IMR-90 (cell line): ENCODE results near the gene CGB7. TPM values are rescaled to one million over a fixed set of nuclear protein-coding genes. Genes with fewer than 3 reads are reported as not detected.
A peak's percentile ranks its signal among the peaks of the same experiment; 100 is the strongest.

Source experiments
- ATAC-seq: fragments of 200-7000 bp; cut with Tn5 transposase; 2 replicates; pipeline ENCODE4 v1.9.1; 2020; ENCODE audit warnings: low read depth, mild to moderate bottlenecking, moderate library complexity
- BruUV-seq: library from RNA; stranded (reverse); fragments of 400-500 nt; replicated peaks from 2 replicates; lab custom pipeline; 2021; lab: Mats Ljungman, UMichigan
- CTCF ChIA-PET: fragments of 300-600 bp; formaldehyde crosslinking; extraction: SDS; loops from one replicate; lab custom pipeline; 2021; ENCODE audit warnings: antibody characterized with exemption; lab: Yijun Ruan, JAX
- POLR2A ChIA-PET: fragments of 300-600 bp; sonication (Branson Sonifier 250); formaldehyde crosslinking; loops from one replicate; lab custom pipeline; 2022; ENCODE audit warnings: antibody characterized with exemption; ENCODE audit not compliant: unreplicated experiment; lab: Charles Lee
- DNase-seq: peaks from one replicate; pipeline ENCODE4 v3.0.0; 2013
- H2AFZ ChIP-seq: replicated peaks from 2 replicates; pipeline ENCODE3; 2013; ENCODE audit warnings: low read length, mild to moderate bottlenecking; ENCODE audit not compliant: poor library complexity
- H2AK5ac ChIP-seq: 2 replicates; pipeline ENCODE4 v1.6.1; 2013; ENCODE audit warnings: low read depth, low read length, inconsistent platforms
- H2AK9ac ChIP-seq: replicated peaks from 2 replicates; pipeline ENCODE3; 2013; ENCODE audit warnings: mild to moderate bottlenecking, low read depth, low read length, moderate library complexity; ENCODE audit not compliant: poor library complexity
- H2BK120ac ChIP-seq: 2 replicates; pipeline ENCODE4 v1.6.1; 2013; ENCODE audit warnings: low read depth, low read length, inconsistent platforms
- H2BK15ac ChIP-seq: 3 replicates; pipeline ENCODE4 v1.6.1; 2013; ENCODE audit warnings: low read depth, low read length, inconsistent platforms
- H2BK20ac ChIP-seq: 2 replicates; pipeline ENCODE4 v1.6.1; 2013; ENCODE audit warnings: low read depth, mild to moderate bottlenecking, inconsistent platforms, low read length, moderate library complexity
- H2BK5ac ChIP-seq: 2 replicates; pipeline ENCODE4 v1.6.1; 2013; ENCODE audit warnings: mild to moderate bottlenecking, low read depth, low read length, inconsistent platforms; ENCODE audit not compliant: poor library complexity, severe bottlenecking
- H3K14ac ChIP-seq: replicated peaks from 2 replicates; pipeline ENCODE4 v1.6.1; 2013; ENCODE audit warnings: low read depth, low read length, inconsistent platforms
- H3K18ac ChIP-seq: 2 replicates; pipeline ENCODE4 v1.6.1; 2013; ENCODE audit warnings: low read depth, low read length, control low read depth
- H3K23ac ChIP-seq: 2 replicates; pipeline ENCODE4 v1.6.1; 2013; ENCODE audit warnings: low read depth, low read length, inconsistent platforms
- H3K27ac ChIP-seq: 2 replicates; pipeline ENCODE4 v1.5.1; 2013; ENCODE audit warnings: mild to moderate bottlenecking, control low read depth, low read length; ENCODE audit not compliant: insufficient read depth
- H3K27me3 ChIP-seq: 2 replicates; pipeline ENCODE4 v1.6.1; 2013; ENCODE audit warnings: low read length; ENCODE audit not compliant: control insufficient read depth, insufficient read depth
- H3K36me3 ChIP-seq: 2 replicates; pipeline ENCODE4 v1.6.1; 2013; ENCODE audit warnings: low read length, mixed read lengths; ENCODE audit not compliant: control insufficient read depth, insufficient read depth
- H3K4ac ChIP-seq: 2 replicates; pipeline ENCODE4 v1.6.1; 2013; ENCODE audit warnings: low read depth, low read length, inconsistent platforms
- H3K4me1 ChIP-seq: 2 replicates; pipeline ENCODE4 v1.6.1; 2013; ENCODE audit warnings: low read length, mixed read lengths; ENCODE audit not compliant: control insufficient read depth, insufficient read depth
- H3K4me2 ChIP-seq: 2 replicates; pipeline ENCODE4 v1.6.1; 2013; ENCODE audit warnings: low read depth, mild to moderate bottlenecking, control low read depth, low read length, moderate library complexity
- H3K4me3 ChIP-seq: 2 replicates; pipeline ENCODE4 v1.5.1; 2013; ENCODE audit warnings: low read depth, mild to moderate bottlenecking, control low read depth, low read length, moderate library complexity; ENCODE audit not compliant: insufficient read depth
- H3K56ac ChIP-seq: 2 replicates; pipeline ENCODE4 v1.6.1; 2013; ENCODE audit warnings: low read length, inconsistent platforms; ENCODE audit not compliant: insufficient read depth; ENCODE audit errors: extremely low read depth
- H3K79me1 ChIP-seq, 2 experiments: 2 replicates each; pipeline ENCODE4 v1.6.1; 2013; ENCODE audit warnings: low read length in 2 of 2, inconsistent platforms in 1 of 2, low read depth in 1 of 2
- H3K9ac ChIP-seq: 2 replicates; pipeline ENCODE4 v1.6.1; 2013; ENCODE audit warnings: low read depth, low read length, control low read depth
- H3K9me1 ChIP-seq: 2 replicates; pipeline ENCODE4 v1.6.1; 2013; ENCODE audit warnings: low read length, inconsistent platforms; ENCODE audit not compliant: insufficient read depth
- H3K9me3 ChIP-seq: 2 replicates; pipeline ENCODE4 v1.6.1; 2013; ENCODE audit warnings: low read length; ENCODE audit not compliant: control insufficient read depth, insufficient read depth
- H4K20me1 ChIP-seq: 2 replicates; pipeline ENCODE4 v1.6.1; 2013; ENCODE audit warnings: low read length, inconsistent platforms; ENCODE audit not compliant: insufficient read depth
- H4K5ac ChIP-seq: 2 replicates; pipeline ENCODE4 v1.6.1; 2013; ENCODE audit warnings: mild to moderate bottlenecking, low read depth, low read length, control low read depth
- H4K8ac ChIP-seq, 2 experiments: 2 replicates each; pipeline ENCODE4 v1.6.1; 2013; ENCODE audit warnings: low read depth in 2 of 2, low read length in 2 of 2, control low read depth in 1 of 2, inconsistent platforms in 1 of 2
- H4K91ac ChIP-seq: 2 replicates; pipeline ENCODE4 v1.6.1; 2013; ENCODE audit warnings: low read depth, low read length, inconsistent platforms; ENCODE audit not compliant: insufficient read depth
- BHLHE40 ChIP-seq: fragments of 150-350 bp; IDR thresholded peaks from 2 replicates; pipeline ENCODE4 v1.6.1; 2016; ENCODE audit warnings: mild to moderate bottlenecking, low read depth, low read length
- CEBPB ChIP-seq: IDR thresholded peaks from 2 replicates; pipeline ENCODE4 v1.6.1; 2012; ENCODE audit warnings: low read depth, low read length, improper control_type of control experiment
- CHD1 ChIP-seq: IDR thresholded peaks from 2 replicates; pipeline ENCODE4 v1.6.1; 2012; ENCODE audit warnings: low read depth, low read length, improper control_type of control experiment
- CTCF ChIP-seq: conservative IDR thresholded peaks from 2 replicates; pipeline ENCODE4 v1.5.1; 2012; ENCODE audit warnings: mild to moderate bottlenecking, low read depth, low read length, improper control_type of control experiment
- ELK1 ChIP-seq: fragments of 150-350 bp; IDR thresholded peaks from 2 replicates; pipeline ENCODE4 v1.6.1; 2016; ENCODE audit warnings: low read depth, mild to moderate bottlenecking, low read length, moderate library complexity, borderline replicate concordance
- FOS ChIP-seq: fragments of 150-350 bp; IDR thresholded peaks from 2 replicates; pipeline ENCODE4 v1.6.1; 2016; ENCODE audit warnings: low read depth, low read length
- MAFK ChIP-seq: IDR thresholded peaks from 2 replicates; pipeline ENCODE4 v1.6.1; 2012; ENCODE audit warnings: low read depth, low read length, improper control_type of control experiment
- MAZ ChIP-seq: IDR thresholded peaks from 2 replicates; pipeline ENCODE4 v1.6.1; 2012; ENCODE audit warnings: low read depth, mild to moderate bottlenecking, low read length, improper control_type of control experiment, moderate library complexity, borderline replicate concordance
- MXI1 ChIP-seq: IDR thresholded peaks from 2 replicates; pipeline ENCODE4 v1.6.1; 2012; ENCODE audit warnings: low read depth, mild to moderate bottlenecking, low read length, moderate library complexity, borderline replicate concordance
- NFE2L2 ChIP-seq: fragments of 150-350 bp; IDR thresholded peaks from 2 replicates; pipeline ENCODE4 v1.6.1; 2016; ENCODE audit warnings: low read depth, mild to moderate bottlenecking, low read length
- POLR2A ChIP-seq: IDR thresholded peaks from 2 replicates; pipeline ENCODE4 v1.6.1; 2012; ENCODE audit warnings: mild to moderate bottlenecking, low read depth, low read length
- RAD21 ChIP-seq: IDR thresholded peaks from 2 replicates; pipeline ENCODE4 v1.6.1; 2012; ENCODE audit warnings: low read length, improper control_type of control experiment
- RCOR1 ChIP-seq: IDR thresholded peaks from 2 replicates; pipeline ENCODE4 v1.6.1; 2012; ENCODE audit warnings: mild to moderate bottlenecking, low read length, improper control_type of control experiment; ENCODE audit not compliant: insufficient replicate concordance
- RFX5 ChIP-seq: IDR thresholded peaks from 2 replicates; pipeline ENCODE4 v1.8.0; 2012; ENCODE audit warnings: low read depth, mild to moderate bottlenecking, low read length, moderate library complexity
- SMC3 ChIP-seq: fragments of 150-350 bp; IDR thresholded peaks from 2 replicates; pipeline ENCODE4 v1.6.1; 2016; ENCODE audit warnings: low read depth, mild to moderate bottlenecking, antibody characterized with exemption, low read length, moderate library complexity
- USF2 ChIP-seq: fragments of 150-350 bp; IDR thresholded peaks from 2 replicates; pipeline ENCODE4 v1.6.1; 2017; ENCODE audit warnings: mild to moderate bottlenecking, antibody characterized with exemption, low read length, low read depth
- WGBS, 2 experiments: methylation state at CpG; one replicate each; pipeline versions ENCODE4 v1.1.5 to v1.1.7; 2013; ENCODE audit warnings: missing lambda C conversion rate in 2 of 2; ENCODE audit not compliant: insufficient read length in 1 of 2; ENCODE audit errors: extremely low coverage in 2 of 2; 5-methylcytosine and 5-hydroxymethylcytosine counted together
- dilution Hi-C: fragments of 300-500 bp; cut with HindIII; formaldehyde crosslinking; loops from one replicate; pipeline ENCODE4 v1.14.3; 2018; ENCODE audit warnings: low sequenced_read_pairs; ENCODE audit not compliant: unreplicated experiment
- in situ Hi-C: fragments of 300-500 bp; cut with MboI; formaldehyde crosslinking; loops from 3 replicates; pipeline ENCODE4 v1.14.3; 2019; ENCODE audit warnings: low sequenced_read_pairs, inconsistent platforms, mixed read lengths
- intact Hi-C: fragments of 100-400 bp; cut with micrococcal nuclease; formaldehyde crosslinking; loops from 2 replicates; pipeline ENCODE4 v1.10.0; 2022
- polyA plus RNA-seq, 3 experiments: library from polyadenylated mRNA; depleted of rRNA; stranded (reverse); fragments of >200 nt; gene quantifications; 2 replicates each; pipeline ENCODE4 v1.2.3, GENCODE V29; 2012; ENCODE audit warnings: low replicate concordance in 1 of 3
- total RNA-seq: library from RNA; depleted of rRNA; stranded (reverse); fragments of >200 nt; gene quantifications from 2 replicates; pipeline ENCODE4 v1.2.3, GENCODE V29; 2012

Gene CGB7
- total and polyA plus RNA-seq, 2 of the 4 experiments (the other 2 are of a cell fraction): 1.7 TPM; not detected in 1

GRCh38 chr19:49042177-49042576 lies 15.4 kb downstream of the CGB7 start:
- in situ Hi-C loops: no loop called here
- intact Hi-C loops: no loop called here
- ATAC-seq: no peak
- Histone ChIP-seq H3K27ac (no peak overlapping the region), H2BK120ac (0 out of 2 replicates have a peak overlapping the region, but pooled peaks have one; percentile 40), H3K56ac (no peak overlapping the region), H4K91ac (no peak overlapping the region), H3K4ac (no peak overlapping the region), H2AK9ac (no peak overlapping the region), H3K4me3 (no peak overlapping the region), H2BK5ac (no peak overlapping the region), H3K4me1 (peaks cover 9% of the 10 kb centered on the region; the same call in 1 of the 2 replicates), H4K20me1 (no peaks in the 10 kb centered on the region), H3K36me3 (no peaks in the 10 kb centered on the region), H2BK15ac (no peak overlapping the region), H3K9me3 (no peaks in the 10 kb centered on the region), H3K18ac (no peak overlapping the region), H3K4me2 (no peak overlapping the region), H2AK5ac (peak overlapping the region; percentile 50; the same call in 1 of the 2 replicates), H3K23ac (no peak overlapping the region), H2BK20ac (no peak overlapping the region), H3K14ac (no peak overlapping the region), H3K79me1 (no peaks in the 10 kb centered on the region), H3K27me3 (no peaks in the 10 kb centered on the region), H2AFZ (no peak overlapping the region), H3K9ac (no peak overlapping the region), H4K5ac (no peak overlapping the region), H3K9me1 (no peaks in the 10 kb centered on the region), H4K8ac (no peak overlapping the region)
- POLR2A ChIA-PET: no interaction called here
- TF ChIP-seq ELK1 (no peak), RCOR1 (no peak), RAD21 (no peak), MXI1 (no peak), BHLHE40 (no peak), MAZ (no peak), SMC3 (no peak), CHD1 (no peak), FOS (no peak), MAFK (no peak), USF2 (no peak), POLR2A (no peak), CTCF (no peak), NFE2L2 (no peak), RFX5 (no peak), CEBPB (no peak)
- WGBS, 2 experiments: 70% methylated on average over 7 of the region's 17 CpGs; no CpG with 5 or more reads in 1 of the 2 experiments
- DNase-seq: no peak
- BruUV-seq: no TSS peak
- dilution Hi-C loops: no loop called here
- CTCF ChIA-PET: no interaction called here
